GM13977 (cell line): Measurements from ENCODE around the gene IL15.

ENCODE experiments used
- DNase-seq: peaks from one replicate; pipeline ENCODE4 v3.0.0; 2012; ENCODE audit warnings: low spot score
- in situ Hi-C: fragments of 300-500 bp; cut with MboI; formaldehyde crosslinking; loops from one replicate; pipeline ENCODE4 v1.12.0; 2022; ENCODE audit warnings: low sequenced_read_pairs, low pct_unique_long_range_greater_than_20kb, mixed read lengths, inconsistent platforms; ENCODE audit not compliant: unreplicated experiment
- TF ChIP-seq, protein P1 (sequence below): IDR thresholded peaks from 2 replicates; pipeline ENCODE4 v1.5.1; 2012; ENCODE audit warnings: mild to moderate bottlenecking, control low read depth; ENCODE audit not compliant: insufficient read depth; ENCODE audit errors: extremely low read depth, missing control alignments

Gene IL15

DNA sequence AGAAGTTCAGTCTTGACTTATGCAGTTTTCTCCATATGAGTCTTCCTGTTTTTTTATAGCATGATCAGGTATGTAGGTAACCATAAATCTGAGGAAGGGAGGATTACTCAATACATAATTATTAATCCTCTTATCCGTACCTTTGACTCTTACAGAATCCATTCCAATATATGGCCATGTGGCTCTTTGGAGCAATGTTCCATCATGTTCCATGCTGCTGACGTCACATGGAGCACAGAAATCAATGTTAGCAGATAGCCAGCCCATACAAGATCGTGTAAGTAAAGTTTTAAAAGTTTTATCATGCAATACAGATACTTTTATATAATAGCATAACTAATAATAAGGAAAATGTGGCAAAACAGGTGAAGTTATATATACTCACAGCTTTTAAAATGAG is 19.6 kb downstream of the IL15 start:
- in situ Hi-C loops = no loop called here
- DNase-seq = no peak
- TF ChIP-seq, protein P1, sequence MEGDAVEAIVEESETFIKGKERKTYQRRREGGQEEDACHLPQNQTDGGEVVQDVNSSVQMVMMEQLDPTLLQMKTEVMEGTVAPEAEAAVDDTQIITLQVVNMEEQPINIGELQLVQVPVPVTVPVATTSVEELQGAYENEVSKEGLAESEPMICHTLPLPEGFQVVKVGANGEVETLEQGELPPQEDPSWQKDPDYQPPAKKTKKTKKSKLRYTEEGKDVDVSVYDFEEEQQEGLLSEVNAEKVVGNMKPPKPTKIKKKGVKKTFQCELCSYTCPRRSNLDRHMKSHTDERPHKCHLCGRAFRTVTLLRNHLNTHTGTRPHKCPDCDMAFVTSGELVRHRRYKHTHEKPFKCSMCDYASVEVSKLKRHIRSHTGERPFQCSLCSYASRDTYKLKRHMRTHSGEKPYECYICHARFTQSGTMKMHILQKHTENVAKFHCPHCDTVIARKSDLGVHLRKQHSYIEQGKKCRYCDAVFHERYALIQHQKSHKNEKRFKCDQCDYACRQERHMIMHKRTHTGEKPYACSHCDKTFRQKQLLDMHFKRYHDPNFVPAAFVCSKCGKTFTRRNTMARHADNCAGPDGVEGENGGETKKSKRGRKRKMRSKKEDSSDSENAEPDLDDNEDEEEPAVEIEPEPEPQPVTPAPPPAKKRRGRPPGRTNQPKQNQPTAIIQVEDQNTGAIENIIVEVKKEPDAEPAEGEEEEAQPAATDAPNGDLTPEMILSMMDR = no peak

DNA sequence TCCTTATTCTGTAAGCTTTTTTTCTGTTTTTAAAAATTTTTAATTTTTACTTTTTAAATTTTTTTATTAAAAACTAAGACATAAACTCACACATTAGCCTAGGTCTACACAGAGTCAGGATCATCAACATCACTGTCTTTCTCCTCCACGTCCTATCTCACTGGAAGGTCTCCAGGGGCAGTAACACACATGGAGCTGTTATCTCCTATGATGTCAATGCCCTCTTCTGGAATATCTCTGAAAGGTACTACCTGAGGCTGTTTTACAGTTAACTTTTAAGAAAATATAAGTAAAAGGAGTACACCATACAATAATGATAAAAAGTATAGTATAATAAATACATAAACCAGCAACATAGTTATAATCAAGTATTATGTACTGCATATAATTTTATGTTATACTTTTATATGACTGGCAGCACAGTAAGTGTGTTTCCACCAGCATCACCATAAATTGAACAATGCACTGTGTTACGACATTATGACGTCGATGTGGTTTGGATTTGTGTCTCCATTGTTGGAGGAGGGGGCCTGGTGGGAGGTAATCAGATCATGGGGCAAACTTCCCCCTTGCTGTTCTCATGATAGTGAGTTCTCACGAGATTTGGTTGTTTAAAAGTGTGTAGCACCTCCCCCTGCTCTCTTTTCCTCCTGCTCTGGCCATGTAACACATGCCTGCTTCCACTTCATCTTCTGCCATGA is 21.3 kb downstream of the IL15 start:
- in situ Hi-C loops = no loop called here
- TF ChIP-seq, protein P1 = no peak
- DNase-seq = no peak

DNA sequence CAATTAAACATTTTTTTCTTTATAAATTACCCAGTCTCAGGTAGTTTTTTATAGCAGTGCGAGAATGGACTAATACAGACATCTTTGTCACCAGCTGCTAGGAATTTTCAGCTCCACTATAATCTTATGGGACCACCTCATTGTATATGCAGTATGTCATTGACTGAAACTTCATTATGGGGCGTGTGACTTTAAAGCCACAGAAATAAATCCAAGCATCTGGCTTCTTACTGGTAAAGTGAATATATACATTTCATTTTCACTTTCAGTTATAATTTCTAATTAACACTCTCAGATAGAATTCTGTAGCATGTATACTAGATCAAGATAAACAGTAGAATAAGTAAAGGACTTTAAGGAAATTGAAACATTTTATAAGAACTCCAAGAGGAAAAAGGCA is 21.9 kb downstream of the IL15 start:
- TF ChIP-seq, protein P1 = no peak
- in situ Hi-C loops = no loop called here
- DNase-seq = no peak

DNA sequence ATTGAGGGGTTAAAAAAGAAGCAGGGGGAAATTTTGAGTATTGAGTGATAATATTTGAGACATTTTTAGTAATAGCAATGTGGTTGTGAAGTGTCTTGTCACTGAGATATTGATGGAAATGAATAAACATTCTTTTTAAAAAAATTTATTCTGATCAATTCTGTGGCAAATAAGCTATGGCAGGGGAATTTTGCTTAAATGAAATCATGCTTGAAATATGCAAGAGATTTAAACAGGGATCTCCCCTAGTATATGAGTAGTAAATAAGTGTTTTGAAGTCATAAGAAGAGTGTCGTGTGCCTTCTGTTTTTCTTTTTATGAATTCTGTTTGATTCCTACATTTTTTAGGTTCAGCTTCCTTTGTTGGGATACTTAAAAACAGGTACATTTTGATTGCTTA is 23.2 kb downstream of the IL15 start:
- TF ChIP-seq, protein P1 = no peak
- in situ Hi-C loops = no loop called here
- no peak for DNase-seq

DNA sequence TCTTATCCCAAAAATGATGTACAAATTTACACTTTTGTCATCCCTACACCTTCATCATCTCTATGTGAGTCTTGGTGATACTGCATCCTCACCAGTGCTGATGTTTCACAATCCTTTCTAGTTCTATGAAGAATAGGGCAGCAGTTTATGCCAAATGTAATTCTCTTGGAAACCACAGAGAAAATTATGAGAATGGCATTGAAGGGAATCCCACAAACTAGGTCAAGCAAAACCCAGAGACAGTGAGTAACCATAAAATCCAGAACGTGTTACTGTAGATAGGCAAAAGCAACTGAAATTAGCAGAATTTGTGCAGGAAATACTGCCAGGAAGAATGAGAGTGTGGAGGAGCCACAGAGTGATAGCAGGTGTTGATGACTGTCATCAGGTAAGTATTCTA is 24.5 kb downstream of the IL15 start:
- TF ChIP-seq, protein P1 = no peak
- in situ Hi-C loops = no loop called here
- no peak for DNase-seq

DNA sequence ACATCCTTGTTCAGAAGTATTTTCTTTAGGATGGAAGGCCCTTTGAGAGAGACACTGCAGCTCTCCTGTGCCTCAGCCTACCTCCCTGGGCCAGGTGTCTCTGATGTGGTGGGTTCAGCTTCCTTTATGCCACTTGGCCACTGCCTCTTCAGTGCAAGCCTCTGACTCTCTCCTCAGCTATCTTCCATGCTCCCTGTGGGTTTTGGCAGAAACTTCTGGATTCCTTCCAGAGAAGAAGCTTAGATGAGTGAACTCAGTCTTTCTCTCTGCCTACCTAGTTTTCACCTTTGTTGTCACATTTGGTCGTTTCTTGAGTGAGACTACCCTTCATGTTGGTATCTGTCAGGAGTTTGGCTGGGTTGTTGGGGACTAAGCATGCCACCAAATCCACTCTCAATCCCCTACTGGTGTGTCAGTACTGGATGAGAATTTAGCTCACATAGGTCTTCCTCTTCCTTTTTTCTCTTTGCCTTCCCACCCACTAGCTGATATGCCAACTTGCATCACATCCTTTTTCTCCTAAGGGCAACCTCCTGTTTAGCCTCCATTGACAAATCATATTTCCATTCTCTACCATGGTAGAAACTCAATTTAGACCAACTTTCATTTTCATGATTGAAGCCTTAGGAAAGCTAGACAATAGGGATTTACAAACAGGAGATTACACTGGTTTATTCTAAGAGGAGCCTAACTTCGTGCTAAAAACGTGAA is 32.0 kb downstream of the IL15 start:
- TF ChIP-seq, protein P1 = no peak
- in situ Hi-C loops = no loop called here
- DNase-seq = no peak
